Immature natural killer cell (primary cell): ENCODE measurements around the gene LINGO3. TPM values are rescaled to one million over a fixed set of nuclear protein-coding genes. Genes with fewer than 3 reads are reported as not detected.
A peak's percentile ranks its signal among the peaks of the same experiment; 100 is the strongest.

Experiments used
- DNase-seq, 3 donors: peaks; one replicate each; pipeline ENCODE4 v3.0.0; 2022; ENCODE audit warnings: mixed read lengths in 1 of 3
- H3K27ac Mint-ChIP-seq, 6 donors: one replicate each; pipeline ENCODE4 v1.8.0; 2020; ENCODE audit warnings: mixed read lengths in 6 of 6, mild to moderate bottlenecking in 5 of 6, inconsistent platforms in 4 of 6, moderate library complexity in 3 of 6
- H3K27me3 Mint-ChIP-seq, 3 donors: one replicate each; pipeline ENCODE4 v1.8.0; 2020 to 2021; ENCODE audit warnings: low read depth in 3 of 3, mild to moderate bottlenecking in 3 of 3, mixed read lengths in 3 of 3, moderate library complexity in 3 of 3, inconsistent platforms in 1 of 3
- H3K36me3 Mint-ChIP-seq, 3 donors: one replicate each; pipeline ENCODE4 v1.8.0; 2020; ENCODE audit warnings: mixed read lengths in 3 of 3, inconsistent platforms in 2 of 3, mild to moderate bottlenecking in 2 of 3
- H3K4me1 Mint-ChIP-seq, 2 donors: one replicate each; pipeline ENCODE4 v1.8.0; 2020; ENCODE audit warnings: inconsistent platforms in 2 of 2, mild to moderate bottlenecking in 2 of 2, mixed read lengths in 2 of 2, moderate library complexity in 1 of 2
- H3K4me3 Mint-ChIP-seq, 5 donors: one replicate each; pipeline ENCODE4 v1.8.0; 2020; ENCODE audit warnings: mild to moderate bottlenecking in 5 of 5, mixed read lengths in 5 of 5, inconsistent platforms in 3 of 5, moderate library complexity in 3 of 5
- H3K9me3 Mint-ChIP-seq, 6 donors: one replicate each; pipeline ENCODE4 v1.8.0; 2020; ENCODE audit warnings: mild to moderate bottlenecking in 6 of 6, mixed read lengths in 6 of 6, inconsistent platforms in 4 of 6, moderate library complexity in 3 of 6
- polyA plus RNA-seq, 3 donors: library from polyadenylated mRNA; unstranded; fragments of 300-500 nt; fragmentation: Illumina TruSeq; gene quantifications; one replicate each; pipeline ENCODE4 v1.2.3, GENCODE V29; 2021

LINGO3 gene
- polyA plus RNA-seq, 3 donors from 2014 or later: 2.7 to 13.2 (median 2.7) TPM

GRCh38 chr19:2327773-2328400, 19.9 kb upstream of the LINGO3 start:
- H3K4me3 Mint-ChIP-seq: peak overlapping the region; percentile 99 to 100 (median 99)
- peaks cover 42 to 48% of the 10 kb centered on the region in 2 donors for H3K4me1 Mint-ChIP-seq
- DNase-seq: peak; percentile 53 to 65 (median 65)
- H3K36me3 Mint-ChIP-seq: no peaks in the 10 kb centered on the region
- H3K9me3 Mint-ChIP-seq: no peaks in the 10 kb centered on the region
- peaks cover 2 to 16% (median 13%) of the 10 kb centered on the region in 3 donors for H3K27me3 Mint-ChIP-seq
- H3K27ac Mint-ChIP-seq: peak overlapping the region; percentile 94 to 99 (median 98)

- Mint-ChIP-seq H3K27ac (peak overlapping the region; percentile 76 to 99 (median 97)), H3K36me3 (no peaks in the 10 kb centered on the region), H3K4me1 (peaks cover 42 to 43% of the 10 kb centered on the region in 2 donors), H3K9me3 (no peaks in the 10 kb centered on the region), H3K27me3 (peaks cover 2 to 16% (median 13%) of the 10 kb centered on the region in 3 donors), H3K4me3 (peak overlapping the region; percentile 41 to 99 (median 99))
- no peak for DNase-seq
These were observed 18.9 kb upstream of the LINGO3 start for GRCh38 chr19:2326699-2327360.

GRCh38 chr19:2325281-2326046, 17.5 kb upstream of the LINGO3 start:
- Mint-ChIP-seq H3K4me3 (peak overlapping the region in 4 of 5 donors; percentile 8 to 99 (median 52)), H3K27me3 (peaks cover 2 to 18% (median 13%) of the 10 kb centered on the region in 3 donors), H3K36me3 (no peaks in the 10 kb centered on the region), H3K27ac (peak overlapping the region; percentile 18 to 98 (median 60)), H3K9me3 (no peaks in the 10 kb centered on the region), H3K4me1 (peaks cover 36 to 42% of the 10 kb centered on the region in 2 donors)
- no peak for DNase-seq

- Mint-ChIP-seq H3K4me1 (peaks cover 30 to 37% of the 10 kb centered on the region in 2 donors), H3K27ac (no peak overlapping the region), H3K9me3 (no peaks in the 10 kb centered on the region), H3K36me3 (no peaks in the 10 kb centered on the region), H3K4me3 (no peak overlapping the region), H3K27me3 (peaks cover 2 to 17% (median 8%) of the 10 kb centered on the region in 3 donors)
- DNase-seq: no peak
These were observed 16.4 kb upstream of the LINGO3 start for GRCh38 chr19:2324220-2324948.

GRCh38 chr19:2323707-2324106, 15.8 kb upstream of the LINGO3 start:
- no peak overlapping the region for H3K27ac Mint-ChIP-seq
- no peak overlapping the region for H3K4me3 Mint-ChIP-seq

GRCh38 chr19:2321565-2322283, 13.8 kb upstream of the LINGO3 start:
- DNase-seq: no peak
- Mint-ChIP-seq H3K9me3 (no peaks in the 10 kb centered on the region), H3K4me3 (no peak overlapping the region), H3K36me3 (no peaks in the 10 kb centered on the region), H3K27me3 (peaks cover 0 to 2% (median 2%) of the 10 kb centered on the region in 3 donors), H3K27ac (no peak overlapping the region), H3K4me1 (peaks cover 11 to 13% of the 10 kb centered on the region in 2 donors)

More at GRCh38 chr19:2323707-2324106, 15.8 kb upstream of the LINGO3 start:
- H3K4me1 Mint-ChIP-seq: peaks cover 26 to 31% of the 10 kb centered on the region in 2 donors
- DNase-seq: no peak
- H3K9me3 Mint-ChIP-seq: no peaks in the 10 kb centered on the region
- H3K27me3 Mint-ChIP-seq: peaks cover 2 to 11% (median 6%) of the 10 kb centered on the region in 3 donors
- H3K36me3 Mint-ChIP-seq: no peaks in the 10 kb centered on the region

GRCh38 chr19:2320939-2321338, 13.0 kb upstream of the LINGO3 start:
- DNase-seq: no peak
- H3K36me3 Mint-ChIP-seq: no peaks in the 10 kb centered on the region
- peaks cover 6 to 8% of the 10 kb centered on the region in 2 donors for H3K4me1 Mint-ChIP-seq
- no peaks in the 10 kb centered on the region for H3K9me3 Mint-ChIP-seq
- H3K27me3 Mint-ChIP-seq: peaks cover 0 to 2% (median 1%) of the 10 kb centered on the region in 3 donors
- no peak overlapping the region for H3K27ac Mint-ChIP-seq
- no peak overlapping the region for H3K4me3 Mint-ChIP-seq

- Mint-ChIP-seq H3K4me3 (no peak overlapping the region), H3K27ac (no peak overlapping the region), H3K9me3 (peaks cover 0 to 7% (median 3%) of the 10 kb centered on the region in 6 donors), H3K36me3 (peaks cover 0 to 3% (median 3%) of the 10 kb centered on the region in 3 donors), H3K4me1 (peaks cover 5 to 8% of the 10 kb centered on the region in 2 donors), H3K27me3 (peaks cover 0 to 6% (median 1%) of the 10 kb centered on the region in 3 donors)
- DNase-seq: no peak
These were observed 12.1 kb upstream of the LINGO3 start for GRCh38 chr19:2320049-2320448.

GRCh38 chr19:2319551-2319950, 11.6 kb upstream of the LINGO3 start:
- H3K27me3 Mint-ChIP-seq: peaks cover 0 to 6% (median 4%) of the 10 kb centered on the region in 3 donors
- peaks cover 0 to 10% (median 7%) of the 10 kb centered on the region in 6 donors for H3K9me3 Mint-ChIP-seq
- H3K4me1 Mint-ChIP-seq: peaks cover 5 to 8% of the 10 kb centered on the region in 2 donors
- peaks cover 0 to 7% (median 6%) of the 10 kb centered on the region in 3 donors for H3K36me3 Mint-ChIP-seq
- DNase-seq: no peak
- no peak overlapping the region for H3K4me3 Mint-ChIP-seq
- H3K27ac Mint-ChIP-seq: no peak overlapping the region

- H3K27me3 Mint-ChIP-seq: peaks cover 0 to 6% (median 4%) of the 10 kb centered on the region in 3 donors
- peaks cover 0 to 10% (median 7%) of the 10 kb centered on the region in 6 donors for H3K9me3 Mint-ChIP-seq
- H3K27ac Mint-ChIP-seq: no peak overlapping the region
- DNase-seq: no peak
- no peak overlapping the region for H3K4me3 Mint-ChIP-seq
- peaks cover 5 to 8% of the 10 kb centered on the region in 2 donors for H3K4me1 Mint-ChIP-seq
- peaks cover 0 to 8% (median 6%) of the 10 kb centered on the region in 3 donors for H3K36me3 Mint-ChIP-seq
These were observed 11.0 kb upstream of the LINGO3 start for GRCh38 chr19:2318923-2319322.

GRCh38 chr19:2317756-2318155, 9.8 kb upstream of the LINGO3 start:
- DNase-seq: no peak
- H3K27ac Mint-ChIP-seq: no peak overlapping the region
- peaks cover 0 to 10% (median 7%) of the 10 kb centered on the region in 6 donors for H3K9me3 Mint-ChIP-seq
- peaks cover 5 to 10% (median 8%) of the 10 kb centered on the region in 3 donors for H3K27me3 Mint-ChIP-seq
- H3K4me3 Mint-ChIP-seq: no peak overlapping the region
- peaks cover 0 to 8% (median 6%) of the 10 kb centered on the region in 3 donors for H3K36me3 Mint-ChIP-seq
- peaks cover 5 to 8% of the 10 kb centered on the region in 2 donors for H3K4me1 Mint-ChIP-seq

GRCh38 chr19:2317300-2317699, 9.3 kb upstream of the LINGO3 start:
- Mint-ChIP-seq H3K36me3 (peaks cover 0 to 8% (median 6%) of the 10 kb centered on the region in 3 donors), H3K27me3 (peaks cover 6 to 10% (median 8%) of the 10 kb centered on the region in 3 donors), H3K27ac (no peak overlapping the region), H3K4me1 (peaks cover 5 to 8% of the 10 kb centered on the region in 2 donors), H3K9me3 (peaks cover 0 to 10% (median 7%) of the 10 kb centered on the region in 6 donors), H3K4me3 (no peak overlapping the region)
- no peak for DNase-seq
